Measurements from ENCODE around the gene TBC1D22A.

Gene TBC1D22A

GRCh38 chr22:46909237-46910030 is 147.0 kb downstream of the TBC1D22A start:
- no peak for DNase-seq (ENCODE audit: low read depth in 2 of 2)

- no peak for DNase-seq (ENCODE audit: low read depth in 2 of 2)
Observed at GRCh38 chr22:46910624-46911023, 148.2 kb downstream of the TBC1D22A start.

GRCh38 chr22:46911346-46911745 is 148.9 kb downstream of the TBC1D22A start:
- DNase-seq (ENCODE audit: low read depth in 2 of 2) = no peak

DNA sequence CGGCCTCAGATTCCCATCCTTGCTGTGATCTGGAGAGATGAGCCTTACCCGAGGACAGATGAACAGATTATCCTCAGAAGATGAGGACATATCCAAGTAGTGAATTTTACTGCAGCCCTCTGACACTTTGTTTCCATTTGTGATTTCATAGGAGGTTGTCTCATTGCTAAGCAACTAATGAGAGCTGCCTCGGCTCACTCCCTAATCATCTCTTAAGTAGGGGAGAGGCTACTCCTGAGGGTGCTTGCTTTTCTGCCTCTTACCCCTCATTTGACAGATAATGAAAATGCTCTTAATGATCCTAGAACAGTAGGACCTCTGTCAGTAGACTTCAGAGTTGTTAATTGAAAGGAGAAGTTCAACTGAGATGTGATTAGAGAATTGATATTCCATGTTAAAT is 150.9 kb downstream of the TBC1D22A start:
- DNase-seq (ENCODE audit: low read depth in 2 of 2) = no peak

GRCh38 chr22:46914481-46914880 is 152.0 kb downstream of the TBC1D22A start:
- DNase-seq (ENCODE audit: low read depth in 2 of 2) = no peak

DNA sequence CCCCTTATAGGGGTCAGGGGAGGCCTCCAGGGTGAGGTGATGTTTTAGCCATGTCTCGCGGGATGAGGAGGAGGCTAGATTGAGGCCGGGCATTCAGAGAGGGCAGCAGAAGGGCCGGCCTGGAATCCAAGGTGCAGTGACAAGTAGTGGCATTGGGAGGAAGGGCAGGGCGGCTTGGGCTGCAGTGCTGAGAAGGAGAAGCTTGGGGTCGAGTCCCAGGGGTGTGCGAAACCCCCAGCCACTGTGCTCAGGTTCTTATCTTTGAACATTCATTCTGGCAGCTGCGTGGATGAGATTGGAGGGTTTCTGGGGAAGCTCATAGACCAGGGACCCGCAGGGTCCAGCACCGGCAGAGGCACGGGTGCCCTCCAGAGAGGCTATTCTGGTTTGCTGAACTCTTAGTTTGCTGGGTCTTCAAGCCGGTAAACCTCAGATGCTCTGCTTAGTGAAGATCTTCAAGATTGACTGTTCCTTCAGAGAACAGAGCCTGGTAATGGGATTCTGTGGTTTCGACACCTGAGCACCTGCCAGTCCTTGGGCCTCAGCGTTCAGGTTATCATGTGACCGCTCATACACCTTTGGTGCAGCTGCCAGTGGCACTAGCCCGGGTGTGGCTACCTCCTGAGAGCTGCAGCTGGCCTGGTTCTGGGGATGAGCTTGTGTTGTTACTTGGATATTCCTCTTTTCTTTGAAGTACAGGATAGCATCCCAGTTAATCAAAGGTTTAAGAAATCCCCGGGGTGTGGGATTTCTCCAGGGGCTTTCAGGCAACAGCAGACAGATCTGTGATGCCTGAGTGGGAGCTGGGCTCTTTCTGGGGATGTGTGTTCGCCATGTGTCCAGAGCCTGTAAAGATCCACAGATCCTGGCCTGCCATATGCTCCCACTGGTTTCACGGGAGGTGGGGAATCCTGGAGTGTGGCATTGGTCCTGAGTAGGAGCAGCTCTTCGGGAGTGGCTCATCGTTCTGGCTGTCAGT is 152.8 kb downstream of the TBC1D22A start:
- no peak for DNase-seq (ENCODE audit: low read depth in 2 of 2)

- DNase-seq (ENCODE audit: low read depth in 2 of 2) = no peak
Observed at GRCh38 chr22:46915950-46916730, 153.7 kb downstream of the TBC1D22A start.

GRCh38 chr22:46916886-46917770 is 154.7 kb downstream of the TBC1D22A start:
- no peak for DNase-seq (ENCODE audit: low read depth in 2 of 2)

- DNase-seq (ENCODE audit: low read depth in 2 of 2) = no peak
Observed at GRCh38 chr22:46917771-46918101, 155.3 kb downstream of the TBC1D22A start.

DNA sequence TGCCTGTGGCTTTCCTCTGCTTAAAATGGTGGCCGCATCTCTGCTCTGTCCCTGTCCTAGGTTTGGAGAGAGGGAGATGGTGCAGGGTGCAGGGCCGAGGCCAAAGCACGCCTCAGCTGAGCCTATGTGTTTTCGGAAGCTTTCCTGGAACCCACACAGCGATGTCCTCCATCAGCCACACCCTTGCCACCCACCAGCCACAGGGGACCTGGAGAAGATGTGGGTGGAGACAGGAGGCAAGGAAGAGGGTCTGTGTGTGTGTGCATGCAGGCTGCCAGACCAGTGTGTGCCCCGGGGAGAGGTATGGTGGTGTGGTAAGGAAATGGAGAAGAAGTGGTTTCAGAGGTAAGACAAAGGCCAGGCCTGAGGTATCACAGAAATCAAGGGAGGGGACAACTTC is 155.7 kb downstream of the TBC1D22A start:
- no peak for DNase-seq (ENCODE audit: low read depth in 2 of 2)

DNA sequence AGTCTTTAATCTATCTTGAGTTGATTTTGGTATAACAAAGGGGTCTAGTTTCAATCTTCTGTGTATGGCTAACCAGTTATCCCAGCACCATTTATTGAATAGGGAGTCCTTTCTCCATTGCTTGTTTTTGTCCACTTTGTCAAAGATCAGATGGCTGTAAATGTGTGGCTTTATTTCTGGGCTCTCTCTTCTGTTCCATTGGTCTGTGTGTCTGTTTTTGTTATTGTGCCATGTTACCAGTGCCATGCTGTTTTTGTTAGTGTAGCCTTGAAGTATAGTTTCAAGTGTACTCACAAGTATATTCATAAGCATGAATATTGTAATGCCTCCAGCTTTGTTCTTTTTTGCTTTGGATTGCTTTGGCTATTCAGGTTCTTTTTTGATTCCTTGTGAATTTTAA is 159.6 kb downstream of the TBC1D22A start:
- no peak for DNase-seq (ENCODE audit: low read depth in 2 of 2)

- DNase-seq (ENCODE audit: low read depth in 2 of 2) = no peak
Observed at GRCh38 chr22:46923394-46923793, 160.9 kb downstream of the TBC1D22A start.

GRCh38 chr22:46925818-46926217 is 163.4 kb downstream of the TBC1D22A start:
- no peak for DNase-seq (ENCODE audit: low read depth in 2 of 2)

- no peak for DNase-seq (ENCODE audit: low read depth in 2 of 2)
Observed at GRCh38 chr22:46929046-46929709, 166.7 kb downstream of the TBC1D22A start.

- DNase-seq (ENCODE audit: low read depth in 2 of 2) = no peak
Observed at GRCh38 chr22:46929710-46930204, 167.3 kb downstream of the TBC1D22A start.

- no peak for DNase-seq (ENCODE audit: low read depth in 2 of 2)
Observed at GRCh38 chr22:46931414-46931813, 169.0 kb downstream of the TBC1D22A start.

GRCh38 chr22:46931881-46932280 is 169.4 kb downstream of the TBC1D22A start:
- no peak for DNase-seq (ENCODE audit: low read depth in 2 of 2)

DNA sequence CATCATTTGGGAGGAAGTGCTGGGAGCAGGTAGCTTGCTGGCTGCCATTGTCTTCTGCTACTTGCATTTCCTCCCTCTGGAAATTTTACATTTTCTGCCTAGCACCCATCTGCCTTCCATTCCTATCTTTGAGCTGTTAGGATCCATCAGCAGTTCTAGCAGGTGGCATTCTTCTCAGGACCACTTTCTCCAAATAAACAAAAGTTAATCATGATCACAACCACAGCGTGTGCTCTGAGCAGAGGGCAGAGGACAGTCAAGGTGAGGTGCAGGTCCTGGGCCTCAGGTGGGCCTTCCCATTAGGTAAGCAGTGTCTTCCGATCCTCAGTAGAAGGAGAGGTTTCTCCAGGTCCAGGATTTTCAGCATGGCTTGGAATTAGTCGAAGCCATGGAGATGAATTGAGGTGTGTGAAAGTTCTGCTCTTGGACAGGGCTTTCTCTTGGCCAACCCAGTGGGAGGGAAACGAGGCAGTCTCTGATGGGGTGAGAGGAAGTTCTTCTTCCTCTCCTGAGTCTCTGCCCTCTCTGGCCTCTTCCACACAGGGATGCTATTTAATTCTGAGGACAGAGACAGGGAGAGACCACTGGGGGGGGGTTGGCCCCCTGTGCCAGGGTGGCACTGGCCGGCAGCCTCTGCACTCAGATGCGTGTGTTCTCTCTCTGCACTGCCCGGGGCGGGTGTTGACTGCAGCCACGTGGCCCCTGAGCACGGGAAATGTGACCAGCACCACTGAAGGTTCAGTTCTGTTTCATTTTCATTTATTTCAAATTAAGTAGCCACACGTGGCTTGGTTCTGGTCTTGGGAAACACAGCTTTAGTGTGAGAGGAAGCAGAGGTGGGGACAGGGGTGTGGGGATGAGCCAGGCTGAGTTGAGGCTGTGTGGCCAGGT is 170.8 kb downstream of the TBC1D22A start:
- DNase-seq (ENCODE audit: low read depth in 2 of 2) = no peak

GRCh38 chr22:46934172-46934745 is 171.8 kb downstream of the TBC1D22A start:
- no peak for DNase-seq (ENCODE audit: low read depth in 2 of 2)

All from stimulated activated CD8-positive, alpha-beta memory T cell treated with anti-CD3 and anti-CD28 coated beads, Interleukin-15, amount 100 ng/mL, for 4 hours (primary cell).